Measurements from ENCODE around the gene ABCF3.
A peak's percentile ranks its signal among the peaks of the same experiment; 100 is the strongest.

The ABCF3 gene

GRCh38 chr3:184241141-184241446 lies 55.1 kb downstream of the ABCF3 start:
- in situ Hi-C loops (cut with MboI; ENCODE audit: low sequenced_read_pairs, unreplicated experiment) = loop anchor here (25.0 kb wide), 1 partner anchor 354 kb away; the partner anchor contains the start of gene PARL

DNA sequence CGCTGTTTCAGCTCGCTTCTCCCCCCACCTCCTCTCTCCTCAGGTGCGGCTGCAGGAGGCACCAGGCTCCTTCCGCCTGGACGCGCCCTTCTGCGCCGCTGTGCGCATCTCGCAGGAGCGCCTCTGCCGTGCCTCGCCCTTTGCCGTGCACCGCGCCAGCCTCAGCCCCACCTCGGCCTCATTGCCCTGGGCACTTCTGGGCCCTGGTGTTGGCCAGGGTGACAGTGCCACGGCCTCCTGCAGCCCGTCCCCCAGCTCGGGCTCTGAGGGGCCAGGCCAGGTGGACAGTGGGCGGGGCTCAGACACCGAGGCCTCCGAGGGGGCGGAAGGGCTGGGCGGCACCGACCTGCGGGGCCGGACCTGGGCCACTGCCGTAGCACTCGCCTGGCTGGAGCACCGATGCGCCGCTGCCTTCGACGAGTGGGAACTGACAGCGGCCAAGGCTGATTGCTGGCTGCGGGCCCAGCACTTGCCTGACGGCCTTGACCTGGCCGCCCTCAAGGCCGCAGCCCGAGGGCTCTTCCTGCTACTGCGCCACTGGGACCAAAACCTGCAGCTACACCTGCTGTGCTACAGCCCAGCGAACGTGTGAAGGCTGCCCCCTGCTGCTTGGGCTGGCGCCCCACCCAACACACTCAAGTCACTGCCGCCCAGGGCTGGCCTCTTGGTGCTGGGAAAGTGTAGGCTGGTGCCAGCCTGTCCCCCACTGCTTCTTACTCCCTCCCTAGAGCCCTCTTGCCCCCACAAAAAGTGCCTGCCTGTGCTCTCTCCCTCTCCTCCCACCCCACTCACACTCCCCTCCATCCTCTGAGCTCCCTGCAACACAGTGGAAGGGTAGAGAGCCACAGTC lies 55.7 kb downstream of the ABCF3 start:
- TF ChIP-seq CTCF (IDR thresholded peaks at IDR 0.05; ENCODE audit: borderline replicate concordance, control extremely low read depth, extremely low read depth, insufficient read depth, missing control alignments) = peak; percentile 56
- in situ Hi-C loops (cut with MboI; ENCODE audit: low sequenced_read_pairs, unreplicated experiment) = loop anchor here (25.0 kb wide), 1 partner anchor 354 kb away; the partner anchor contains the start of gene PARL
- DNase-seq (ENCODE audit: low spot score) = peak; percentile 59

More at GRCh38 chr3:184241141-184241446, 55.1 kb downstream of the ABCF3 start:
- no peak for DNase-seq (ENCODE audit: low spot score)
- TF ChIP-seq CTCF (IDR thresholded peaks at IDR 0.05; ENCODE audit: borderline replicate concordance, control extremely low read depth, extremely low read depth, insufficient read depth, missing control alignments) = no peak

GRCh38 chr3:184242297-184242685 lies 56.3 kb downstream of the ABCF3 start:
- no peak for DNase-seq (ENCODE audit: low spot score)
- in situ Hi-C loops (cut with MboI; ENCODE audit: low sequenced_read_pairs, unreplicated experiment) = loop anchor here (25.0 kb wide), 1 partner anchor 355 kb away; the partner anchor contains the start of gene PARL
- TF ChIP-seq CTCF (IDR thresholded peaks at IDR 0.05; ENCODE audit: borderline replicate concordance, control extremely low read depth, extremely low read depth, insufficient read depth, missing control alignments) = no peak
